GM12878 (cell line): Measurements from ENCODE around the gene OR4C3. TPM values are rescaled to one million over a fixed set of nuclear protein-coding genes. Genes with fewer than 3 reads are reported as not detected.

Source experiments
- ATAC-seq: fragments of 200-7000 bp; cut with Tn5 transposase; 3 replicates; pipeline ENCODE4 v1.9.1; 2020; ENCODE audit warnings: mild to moderate bottlenecking, moderate library complexity
- BruUV-seq: library from RNA; stranded (reverse); fragments of 400-500 nt; replicated peaks from 2 replicates; lab custom pipeline; 2021; lab: Mats Ljungman, UMichigan
- CTCF ChIA-PET: fragments of 300-600 bp; sonication (Branson Sonifier 250); formaldehyde crosslinking; extraction: SDS; loops from one replicate; lab custom pipeline; 2021; ENCODE audit warnings: inconsistent platforms; lab: Yijun Ruan, JAX
- POLR2A ChIA-PET: fragments of 350-600 bp; formaldehyde crosslinking; extraction: SDS; loops from one replicate; lab custom pipeline; 2021; ENCODE audit warnings: inconsistent platforms; lab: Charles Lee
- RAD21 ChIA-PET: fragments of 300-600 bp; sonication (Branson Sonifier 250); formaldehyde crosslinking; loops from one replicate; lab custom pipeline; 2023; ENCODE audit warnings: antibody characterized with exemption; ENCODE audit not compliant: unreplicated experiment; lab: Charles Lee
- SMC1A ChIA-PET: fragments of 300-600 bp; sonication (Branson Sonifier 250); formaldehyde crosslinking; loops from one replicate; lab custom pipeline; 2023; ENCODE audit not compliant: unreplicated experiment, uncharacterized antibody; lab: Charles Lee
- DNase-seq: peaks from one replicate; pipeline ENCODE4 v3.0.0-alpha.2; 2011; ENCODE audit warnings: low read depth, low spot score
- FAIRE-seq: peaks from 3 replicates; lab custom pipeline; 2011; peaks lifted over from hg19 to GRCh38; lab: Jason Lieb, UNC
- H2AFZ ChIP-seq: 2 replicates; pipeline ENCODE4 v1.6.0; 2011; ENCODE audit warnings: low read depth, low read length, control low read depth; ENCODE audit not compliant: control insufficient read depth
- H3K27ac ChIP-seq: 2 replicates; pipeline ENCODE4 v1.5.1; 2011; ENCODE audit warnings: control low read depth; ENCODE audit not compliant: control insufficient read depth, insufficient read depth
- H3K27me3 ChIP-seq, 2 experiments: replicated peaks in 1 of 2; 2 replicates each; pipeline versions ENCODE4 v1.6.0 to v1.6.1; 2011; ENCODE audit warnings: low read length in 1 of 2; ENCODE audit not compliant: control insufficient read depth in 2 of 2, insufficient read depth in 2 of 2
- H3K36me3 ChIP-seq, 2 experiments: 2 replicates each; pipeline ENCODE4 v1.5.1; 2011; ENCODE audit warnings: low read length in 1 of 2; ENCODE audit not compliant: control insufficient read depth in 2 of 2, insufficient read depth in 2 of 2
- H3K4me1 ChIP-seq: 2 replicates; pipeline ENCODE4 v1.6.1; 2011; ENCODE audit warnings: mild to moderate bottlenecking, low read length, moderate library complexity, mixed read lengths; ENCODE audit not compliant: control insufficient read depth, insufficient read depth
- H3K4me2 ChIP-seq: 2 replicates; pipeline ENCODE4 v1.6.0; 2011; ENCODE audit warnings: control low read depth; ENCODE audit not compliant: control insufficient read depth, insufficient read depth
- H3K4me3 ChIP-seq: fragments of 200-600 bp; sonication (generic); 2 replicates; pipeline ENCODE4 v1.5.1; 2016
- H3K79me2 ChIP-seq: 2 replicates; pipeline ENCODE4 v1.6.0; 2011; ENCODE audit warnings: low read length; ENCODE audit not compliant: control insufficient read depth, insufficient read depth
- H3K9ac ChIP-seq: 2 replicates; pipeline ENCODE4 v1.8.0; 2011; ENCODE audit warnings: low read length, control low read depth, mixed read lengths; ENCODE audit not compliant: control insufficient read depth, insufficient read depth
- H3K9me3 ChIP-seq: replicated peaks from 3 replicates; pipeline ENCODE4 v1.5.1; 2011; ENCODE audit warnings: mild to moderate bottlenecking, low read length; ENCODE audit not compliant: control insufficient read depth, insufficient read depth
- H4K20me1 ChIP-seq: 2 replicates; pipeline ENCODE4 v1.6.0; 2011; ENCODE audit not compliant: control insufficient read depth, insufficient read depth
- CHD1 ChIP-seq: IDR thresholded peaks from 2 replicates; pipeline ENCODE4 v1.6.1; 2012; ENCODE audit warnings: low read depth, low read length, improper control_type of control experiment
- CHD4 ChIP-seq: fragments of 200-600 bp; sonication (generic); IDR thresholded peaks from 2 replicates; pipeline ENCODE4 v1.6.1; 2016; ENCODE audit warnings: mild to moderate bottlenecking
- RAD51 ChIP-seq: fragments of 450-650 bp; IDR thresholded peaks from 2 replicates; pipeline ENCODE4 v1.6.1; 2016; ENCODE audit warnings: moderate library complexity, mild to moderate bottlenecking, inconsistent platforms
- STAT3 ChIP-seq: IDR thresholded peaks from 2 replicates; pipeline ENCODE4 v1.6.1; 2011; ENCODE audit warnings: low read depth, low read length, improper control_type of control experiment
- SUZ12 ChIP-seq: fragments of 200-600 bp; sonication (generic); IDR thresholded peaks from one replicate; pipeline ENCODE4 v1.6.1; 2018; ENCODE audit warnings: antibody characterized with exemption, mild to moderate bottlenecking; ENCODE audit not compliant: unreplicated experiment
- ZNF207 ChIP-seq: fragments of 450-650 bp; IDR thresholded peaks from 2 replicates; pipeline ENCODE4 v1.6.1; 2014; ENCODE audit warnings: antibody characterized with exemption, mild to moderate bottlenecking, borderline replicate concordance
- WGBS: methylation state at CpG from one replicate; pipeline ENCODE4 v1.1.6; 2016; ENCODE audit warnings: low lambda C conversion rate; ENCODE audit not compliant: insufficient replicate concordance, insufficient coverage; ENCODE audit errors: missing lambda C conversion rate; 5-methylcytosine and 5-hydroxymethylcytosine counted together
- in situ Hi-C: fragments of 300-500 bp; cut with MboI; formaldehyde crosslinking; loops from 9 replicates; pipeline ENCODE4 v1.14.3; 2018; ENCODE audit warnings: mixed read lengths
- intact Hi-C: fragments of 100-400 bp; cut with micrococcal nuclease; formaldehyde crosslinking; loops from one replicate; pipeline ENCODE4 v1.14.2; 2022; ENCODE audit not compliant: unreplicated experiment
- polyA plus RNA-seq, 11 experiments: library from polyadenylated mRNA; depleted of rRNA in 4 of 11; unstranded in 6 of 11; stranded (reverse) in 5 of 11; fragments of >200 nt; fragmentation: Nextera tagmentation in 4 of 11; fragmentation: Illumina TruSeq in 1 of 11; extraction: Ambion mirVana in 4 of 11; extraction: Trizol in 1 of 11; gene quantifications; 1 replicate in 1 of 11; 2 replicates in 10 of 11; pipeline versions ENCODE4 v1.2.1 to v1.2.3, GENCODE V29; 2011 to 2016; ENCODE audit warnings: inconsistent platforms in 2 of 11, missing spikeins in 2 of 11, low read depth in 1 of 11
- total RNA-seq, 4 experiments: library from RNA; depleted of rRNA in 3 of 4; stranded (reverse); fragments of >200 nt in 3 of 4; fragmentation: Illumina TruSeq in 1 of 4; extraction: Trizol in 1 of 4; gene quantifications; 2 replicates each; pipeline versions ENCODE4 v1.2.1 to v1.2.3, GENCODE V29; 2013 to 2021
- TF ChIP-seq, protein P1 (sequence below): fragments of 450-650 bp; formaldehyde crosslinking; IDR thresholded peaks from 2 replicates; pipeline ENCODE4 v1.5.0; 2022; ENCODE audit warnings: mild to moderate bottlenecking, missing genetic modification characterization
- TF ChIP-seq, protein P2 (sequence below): fragments of 450-650 bp; formaldehyde crosslinking; IDR thresholded peaks from 2 replicates; pipeline ENCODE4 v1.4.0; 2022; ENCODE audit warnings: mild to moderate bottlenecking, moderate library complexity
- TF ChIP-seq, protein P3 (sequence below): fragments of 150-350 bp; IDR thresholded peaks from 2 replicates; pipeline ENCODE4 v1.6.1; 2016; ENCODE audit warnings: low read depth, low read length
- TF ChIP-seq, protein P4 (sequence below): IDR thresholded peaks from 2 replicates; pipeline ENCODE4 v1.6.1; 2012; ENCODE audit warnings: low read depth, low read length, improper control_type of control experiment

OR4C3 gene
- total and polyA plus RNA-seq, 10 of the 15 experiments (the other 5 are each of a cell fraction or from before 2014, with no cell fraction given) = not detected

DNA sequence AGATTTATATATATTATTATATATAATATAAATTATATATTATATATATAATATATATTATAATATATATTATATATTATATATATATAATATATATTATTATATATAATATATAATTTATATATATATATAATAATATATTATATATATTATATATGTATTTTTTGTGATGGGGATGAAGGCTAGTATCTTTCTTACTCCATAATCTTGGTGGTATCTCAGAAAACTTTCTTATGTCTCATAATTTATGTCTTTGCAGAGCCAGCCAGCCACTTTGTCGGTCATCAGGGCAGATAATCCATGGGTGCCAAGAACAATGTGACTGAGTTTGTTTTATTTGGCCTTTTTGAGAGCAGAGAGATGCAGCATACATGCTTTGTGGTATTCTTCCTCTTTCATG, 18.8 kb upstream of the OR4C3 start, which contains the start of gene OR4S1 (continued):
- TF ChIP-seq, protein P1, sequence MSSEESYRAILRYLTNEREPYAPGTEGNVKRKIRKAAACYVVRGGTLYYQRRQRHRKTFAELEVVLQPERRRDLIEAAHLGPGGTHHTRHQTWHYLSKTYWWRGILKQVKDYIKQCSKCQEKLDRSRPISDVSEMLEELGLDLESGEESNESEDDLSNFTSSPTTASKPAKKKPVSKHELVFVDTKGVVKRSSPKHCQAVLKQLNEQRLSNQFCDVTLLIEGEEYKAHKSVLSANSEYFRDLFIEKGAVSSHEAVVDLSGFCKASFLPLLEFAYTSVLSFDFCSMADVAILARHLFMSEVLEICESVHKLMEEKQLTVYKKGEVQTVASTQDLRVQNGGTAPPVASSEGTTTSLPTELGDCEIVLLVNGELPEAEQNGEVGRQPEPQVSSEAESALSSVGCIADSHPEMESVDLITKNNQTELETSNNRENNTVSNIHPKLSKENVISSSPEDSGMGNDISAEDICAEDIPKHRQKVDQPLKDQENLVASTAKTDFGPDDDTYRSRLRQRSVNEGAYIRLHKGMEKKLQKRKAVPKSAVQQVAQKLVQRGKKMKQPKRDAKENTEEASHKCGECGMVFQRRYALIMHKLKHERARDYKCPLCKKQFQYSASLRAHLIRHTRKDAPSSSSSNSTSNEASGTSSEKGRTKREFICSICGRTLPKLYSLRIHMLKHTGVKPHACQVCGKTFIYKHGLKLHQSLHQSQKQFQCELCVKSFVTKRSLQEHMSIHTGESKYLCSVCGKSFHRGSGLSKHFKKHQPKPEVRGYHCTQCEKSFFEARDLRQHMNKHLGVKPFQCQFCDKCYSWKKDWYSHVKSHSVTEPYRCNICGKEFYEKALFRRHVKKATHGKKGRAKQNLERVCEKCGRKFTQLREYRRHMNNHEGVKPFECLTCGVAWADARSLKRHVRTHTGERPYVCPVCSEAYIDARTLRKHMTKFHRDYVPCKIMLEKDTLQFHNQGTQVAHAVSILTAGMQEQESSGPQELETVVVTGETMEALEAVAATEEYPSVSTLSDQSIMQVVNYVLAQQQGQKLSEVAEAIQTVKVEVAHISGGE (CRISPR knock-in tag) = no peak
- TF ChIP-seq ZNF207 (no peak), STAT3 (no peak)

DNA sequence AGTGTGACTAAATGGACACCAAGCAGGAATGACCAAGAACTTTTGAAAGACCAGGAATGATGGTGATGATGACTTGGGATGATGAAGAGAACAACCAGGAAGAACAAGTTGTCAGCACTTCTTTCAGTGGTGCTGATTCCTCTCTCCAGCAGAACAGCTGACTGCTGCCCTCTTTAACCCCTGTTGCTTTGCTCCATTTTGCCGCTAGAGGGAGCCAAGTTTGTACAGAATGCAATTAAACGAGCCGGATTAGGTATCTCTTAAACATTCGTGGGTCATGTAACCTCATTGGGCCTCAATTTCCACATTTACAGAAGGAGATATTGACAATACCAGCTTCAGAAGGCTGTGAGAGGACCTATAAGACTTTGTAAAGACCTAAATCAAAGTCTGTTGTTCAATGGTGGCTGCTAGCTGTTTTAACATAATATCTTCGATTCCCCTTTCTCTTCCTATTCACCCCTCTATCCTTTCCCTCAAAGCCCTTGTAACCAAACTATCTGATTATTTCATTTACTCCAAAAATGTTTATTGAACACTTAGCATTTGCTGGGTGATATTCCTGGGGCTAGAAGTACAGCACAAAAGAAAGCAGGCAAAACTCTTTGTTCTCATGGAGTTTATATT, 16.8 kb upstream of the OR4C3 start:
- no peaks in the 10 kb centered on the region for H4K20me1 ChIP-seq
- in situ Hi-C loops (loop anchor here (10.0 to 25.0 kb wide), 2 partner anchors 371 to 1217 kb away; no protein-coding TSS in a partner anchor), intact Hi-C loops (loop anchor here (2.0 to 5.0 kb wide), 3 partner anchors 135 to 1689 kb away; no protein-coding TSS in a partner anchor)
- H3K4me1 ChIP-seq = no peaks in the 10 kb centered on the region
- no peaks in the 10 kb centered on the region for H3K36me3 ChIP-seq
- CTCF ChIA-PET = interaction anchor here (0.6 to 2.3 kb wide), 12 partner anchors 9 to 1688 kb away, joined by 3 to 21 read pairs (median 3); no protein-coding TSS in a partner anchor
- ATAC-seq (peak; percentile 85), DNase-seq (no peak), FAIRE-seq (peak; percentile 83)
- BruUV-seq = no TSS peak
- H3K9me3 ChIP-seq = no peaks in the 10 kb centered on the region
- no peak overlapping the region for H3K27ac ChIP-seq
- no peak overlapping the region for H2AFZ ChIP-seq
- RAD21 ChIA-PET = interaction anchor here (0.9 to 1.7 kb wide), 4 partner anchors 27 to 1687 kb away, joined by 3 to 6 read pairs (median 4); no protein-coding TSS in a partner anchor
- POLR2A ChIA-PET = no interaction called here
- H3K4me3 ChIP-seq = no peak overlapping the region
- no peaks in the 10 kb centered on the region for H3K79me2 ChIP-seq
- H3K27me3 ChIP-seq = no peaks in the 10 kb centered on the region
- SMC1A ChIA-PET = interaction anchor here (0.7 to 1.6 kb wide), 2 partner anchors 191 to 1687 kb away, joined by 3 to 4 read pairs; no protein-coding TSS in a partner anchor
- H3K9ac ChIP-seq = no peak overlapping the region
- H3K4me2 ChIP-seq = no peak overlapping the region
- 23% methylated on average over 5 of the region's 5 CpGs for WGBS
- TF ChIP-seq RAD51 (no peak), CHD1 (no peak), CHD4 (no peak), SUZ12 (no peak)
- TF ChIP-seq, protein P2, sequence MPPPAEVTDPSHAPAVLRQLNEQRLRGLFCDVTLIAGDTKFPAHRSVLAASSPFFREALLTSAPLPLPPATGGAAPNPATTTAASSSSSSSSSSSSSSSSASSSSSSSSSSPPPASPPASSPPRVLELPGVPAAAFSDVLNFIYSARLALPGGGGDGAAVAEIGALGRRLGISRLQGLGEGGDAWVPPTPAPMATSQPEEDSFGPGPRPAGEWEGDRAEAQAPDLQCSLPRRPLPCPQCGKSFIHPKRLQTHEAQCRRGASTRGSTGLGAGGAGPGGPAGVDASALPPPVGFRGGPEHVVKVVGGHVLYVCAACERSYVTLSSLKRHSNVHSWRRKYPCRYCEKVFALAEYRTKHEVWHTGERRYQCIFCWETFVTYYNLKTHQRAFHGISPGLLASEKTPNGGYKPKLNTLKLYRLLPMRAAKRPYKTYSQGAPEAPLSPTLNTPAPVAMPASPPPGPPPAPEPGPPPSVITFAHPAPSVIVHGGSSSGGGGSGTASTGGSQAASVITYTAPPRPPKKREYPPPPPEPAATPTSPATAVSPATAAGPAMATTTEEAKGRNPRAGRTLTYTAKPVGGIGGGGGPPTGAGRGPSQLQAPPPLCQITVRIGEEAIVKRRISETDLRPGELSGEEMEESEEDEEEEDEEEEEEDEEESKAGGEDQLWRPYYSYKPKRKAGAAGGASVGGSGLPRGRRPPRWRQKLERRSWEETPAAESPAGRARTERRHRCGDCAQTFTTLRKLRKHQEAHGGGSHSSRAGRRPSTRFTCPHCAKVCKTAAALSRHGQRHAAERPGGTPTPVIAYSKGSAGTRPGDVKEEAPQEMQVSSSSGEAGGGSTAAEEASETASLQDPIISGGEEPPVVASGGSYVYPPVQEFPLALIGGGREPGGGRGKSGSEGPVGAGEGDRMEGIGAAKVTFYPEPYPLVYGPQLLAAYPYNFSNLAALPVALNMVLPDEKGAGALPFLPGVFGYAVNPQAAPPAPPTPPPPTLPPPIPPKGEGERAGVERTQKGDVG (CRISPR knock-in tag) = no peak
- TF ChIP-seq, protein P3, sequence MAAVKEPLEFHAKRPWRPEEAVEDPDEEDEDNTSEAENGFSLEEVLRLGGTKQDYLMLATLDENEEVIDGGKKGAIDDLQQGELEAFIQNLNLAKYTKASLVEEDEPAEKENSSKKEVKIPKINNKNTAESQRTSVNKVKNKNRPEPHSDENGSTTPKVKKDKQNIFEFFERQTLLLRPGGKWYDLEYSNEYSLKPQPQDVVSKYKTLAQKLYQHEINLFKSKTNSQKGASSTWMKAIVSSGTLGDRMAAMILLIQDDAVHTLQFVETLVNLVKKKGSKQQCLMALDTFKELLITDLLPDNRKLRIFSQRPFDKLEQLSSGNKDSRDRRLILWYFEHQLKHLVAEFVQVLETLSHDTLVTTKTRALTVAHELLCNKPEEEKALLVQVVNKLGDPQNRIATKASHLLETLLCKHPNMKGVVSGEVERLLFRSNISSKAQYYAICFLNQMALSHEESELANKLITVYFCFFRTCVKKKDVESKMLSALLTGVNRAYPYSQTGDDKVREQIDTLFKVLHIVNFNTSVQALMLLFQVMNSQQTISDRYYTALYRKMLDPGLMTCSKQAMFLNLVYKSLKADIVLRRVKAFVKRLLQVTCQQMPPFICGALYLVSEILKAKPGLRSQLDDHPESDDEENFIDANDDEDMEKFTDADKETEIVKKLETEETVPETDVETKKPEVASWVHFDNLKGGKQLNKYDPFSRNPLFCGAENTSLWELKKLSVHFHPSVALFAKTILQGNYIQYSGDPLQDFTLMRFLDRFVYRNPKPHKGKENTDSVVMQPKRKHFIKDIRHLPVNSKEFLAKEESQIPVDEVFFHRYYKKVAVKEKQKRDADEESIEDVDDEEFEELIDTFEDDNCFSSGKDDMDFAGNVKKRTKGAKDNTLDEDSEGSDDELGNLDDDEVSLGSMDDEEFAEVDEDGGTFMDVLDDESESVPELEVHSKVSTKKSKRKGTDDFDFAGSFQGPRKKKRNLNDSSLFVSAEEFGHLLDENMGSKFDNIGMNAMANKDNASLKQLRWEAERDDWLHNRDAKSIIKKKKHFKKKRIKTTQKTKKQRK = no peak
- TF ChIP-seq, protein P4, sequence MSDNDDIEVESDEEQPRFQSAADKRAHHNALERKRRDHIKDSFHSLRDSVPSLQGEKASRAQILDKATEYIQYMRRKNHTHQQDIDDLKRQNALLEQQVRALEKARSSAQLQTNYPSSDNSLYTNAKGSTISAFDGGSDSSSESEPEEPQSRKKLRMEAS = no peak
